Suprapubic skin (tissue), 4 donors: Measurements from ENCODE around the gene MED7. TPM values are rescaled to one million over a fixed set of nuclear protein-coding genes. Genes with fewer than 3 reads are reported as not detected.

Experiments used
- DNase-seq, 2 donors: peaks; one replicate each; pipeline ENCODE4 v3.0.0-alpha.2; 2019; ENCODE audit warnings: low spot score in 2 of 2
- H3K27ac ChIP-seq: fragments of 200-600 bp; sonication (generic); one replicate; pipeline ENCODE4 v1.5.1; 2019
- H3K27me3 ChIP-seq: fragments of 200-600 bp; sonication (generic); one replicate; pipeline ENCODE4 v1.5.1; 2019
- H3K36me3 ChIP-seq: fragments of 200-600 bp; sonication (generic); one replicate; pipeline ENCODE4 v1.5.1; 2019
- H3K4me1 ChIP-seq: fragments of 200-600 bp; sonication (generic); one replicate; pipeline ENCODE4 v1.5.1; 2019
- H3K4me3 ChIP-seq: fragments of 200-600 bp; sonication (generic); one replicate; pipeline ENCODE4 v1.5.1; 2019; ENCODE audit warnings: mild to moderate bottlenecking
- H3K9me3 ChIP-seq: fragments of 200-600 bp; sonication (generic); one replicate; pipeline ENCODE4 v1.5.1; 2019
- EP300 ChIP-seq: sonication (generic); formaldehyde crosslinking; IDR thresholded peaks from one replicate; pipeline ENCODE4 v1.6.1; 2017; ENCODE audit warnings: antibody characterized with exemption
- POLR2A ChIP-seq, 2 donors: fragments of 450-650 bp; IDR thresholded peaks; one replicate each; pipeline ENCODE4 v1.6.1; 2017; ENCODE audit warnings: antibody characterized with exemption in 2 of 2, mild to moderate bottlenecking in 2 of 2, moderate library complexity in 2 of 2
- POLR2AphosphoS5 ChIP-seq, 3 donors: sonication (generic); formaldehyde crosslinking; IDR thresholded peaks; one replicate each; pipeline ENCODE4 v1.6.1; 2017; ENCODE audit warnings: antibody characterized with exemption in 3 of 3
- WGBS: methylation state at CpG from one replicate; pipeline ENCODE4 v1.1.5; 2018; 5-methylcytosine and 5-hydroxymethylcytosine counted together
- total RNA-seq, 4 donors: library from RNA; depleted of rRNA; stranded (reverse); fragments of >200 nt; gene quantifications; one replicate each; pipeline ENCODE4 v1.1.0, GENCODE V29; 2016
- TF ChIP-seq, protein P1 (sequence below), 2 donors: fragments of 200-600 bp in 1 of 2; fragments of 450-650 bp in 1 of 2; sonication (generic) in 1 of 2; IDR thresholded peaks; one replicate each; pipeline ENCODE4 v1.5.1; 2016 to 2019; ENCODE audit warnings: antibody characterized with exemption in 2 of 2, mild to moderate bottlenecking in 1 of 2, moderate library complexity in 1 of 2

Gene MED7
- total RNA-seq, 4 donors from 2014 or later = 5.5 to 13.6 (median 8.9) TPM

DNA sequence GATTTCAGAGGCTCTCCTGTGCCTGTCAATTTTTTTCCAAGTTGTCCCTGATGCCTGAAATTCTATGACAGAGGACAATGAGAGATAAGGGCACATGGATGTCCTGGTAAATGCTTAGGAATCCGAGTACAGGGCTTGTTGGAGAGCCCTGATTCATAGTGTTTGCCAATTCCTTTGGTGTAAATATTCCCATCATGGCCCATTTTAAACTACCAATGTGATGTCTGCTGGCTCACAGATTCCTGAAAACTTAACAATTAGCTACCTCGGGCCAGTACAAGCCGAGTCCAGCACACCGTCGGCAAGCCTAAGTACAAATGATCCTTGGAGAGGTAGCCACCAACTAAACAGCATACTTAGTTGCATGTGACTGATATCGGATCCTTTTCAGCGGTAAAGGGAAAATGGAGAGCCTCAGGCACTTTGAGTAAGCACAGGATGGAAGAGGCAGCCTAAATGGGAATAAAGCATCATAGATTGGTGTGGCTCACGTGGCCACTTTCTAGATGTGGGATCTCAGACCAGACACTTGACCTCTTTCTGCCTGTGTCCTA, 41.5 kb upstream of the MED7 start:
- 82% methylated on average over 8 of the region's 8 CpGs for WGBS
- Histone ChIP-seq H3K27ac (no peak overlapping the region), H3K4me3 (no peak overlapping the region), H3K27me3 (no peaks in the 10 kb centered on the region), H3K4me1 (no peaks in the 10 kb centered on the region), H3K9me3 (no peaks in the 10 kb centered on the region), H3K36me3 (no peaks in the 10 kb centered on the region)
- TF ChIP-seq POLR2AphosphoS5 (IDR thresholded peaks at IDR 0.05) (no peak), EP300 (no peak), POLR2A (IDR thresholded peaks at IDR 0.05) (no peak)
- TF ChIP-seq, protein P1, sequence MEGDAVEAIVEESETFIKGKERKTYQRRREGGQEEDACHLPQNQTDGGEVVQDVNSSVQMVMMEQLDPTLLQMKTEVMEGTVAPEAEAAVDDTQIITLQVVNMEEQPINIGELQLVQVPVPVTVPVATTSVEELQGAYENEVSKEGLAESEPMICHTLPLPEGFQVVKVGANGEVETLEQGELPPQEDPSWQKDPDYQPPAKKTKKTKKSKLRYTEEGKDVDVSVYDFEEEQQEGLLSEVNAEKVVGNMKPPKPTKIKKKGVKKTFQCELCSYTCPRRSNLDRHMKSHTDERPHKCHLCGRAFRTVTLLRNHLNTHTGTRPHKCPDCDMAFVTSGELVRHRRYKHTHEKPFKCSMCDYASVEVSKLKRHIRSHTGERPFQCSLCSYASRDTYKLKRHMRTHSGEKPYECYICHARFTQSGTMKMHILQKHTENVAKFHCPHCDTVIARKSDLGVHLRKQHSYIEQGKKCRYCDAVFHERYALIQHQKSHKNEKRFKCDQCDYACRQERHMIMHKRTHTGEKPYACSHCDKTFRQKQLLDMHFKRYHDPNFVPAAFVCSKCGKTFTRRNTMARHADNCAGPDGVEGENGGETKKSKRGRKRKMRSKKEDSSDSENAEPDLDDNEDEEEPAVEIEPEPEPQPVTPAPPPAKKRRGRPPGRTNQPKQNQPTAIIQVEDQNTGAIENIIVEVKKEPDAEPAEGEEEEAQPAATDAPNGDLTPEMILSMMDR (IDR thresholded peaks at IDR 0.05) = no peak
- no peak for DNase-seq

DNA sequence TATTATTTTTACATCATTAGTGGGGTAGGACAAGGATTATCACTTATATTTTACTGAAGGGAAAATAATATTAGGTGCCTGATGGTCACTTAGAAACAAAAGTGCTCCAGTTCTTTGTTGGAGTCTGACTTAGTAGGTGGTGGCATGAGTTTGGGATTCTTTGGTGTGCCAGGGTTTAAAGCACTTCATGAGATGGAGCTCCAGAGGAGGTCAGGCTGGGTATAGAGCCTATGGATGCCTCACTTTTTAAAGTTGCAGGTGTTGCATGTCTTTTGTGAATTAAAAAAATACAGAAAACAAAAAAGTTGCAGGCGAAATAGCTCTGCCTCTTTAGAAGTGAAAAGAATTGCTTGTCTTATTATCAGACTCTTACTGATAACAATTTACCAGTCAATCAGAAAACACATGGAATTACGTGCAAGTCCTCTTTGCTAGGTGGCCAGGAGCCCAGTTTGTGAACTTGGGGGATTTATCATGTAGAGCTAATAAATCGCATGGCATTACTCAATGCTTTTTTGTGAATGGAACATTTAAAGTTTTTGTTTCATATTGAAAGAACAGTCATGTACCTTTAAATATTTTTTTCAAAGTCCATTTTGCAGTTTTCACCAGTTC, 39.6 kb upstream of the MED7 start:
- Histone ChIP-seq H3K4me1 (no peaks in the 10 kb centered on the region), H3K4me3 (peak overlapping the region; percentile 22), H3K9me3 (no peaks in the 10 kb centered on the region), H3K27ac (no peak overlapping the region), H3K27me3 (no peaks in the 10 kb centered on the region), H3K36me3 (no peaks in the 10 kb centered on the region)
- TF ChIP-seq POLR2A (IDR thresholded peaks at IDR 0.05) (no peak), POLR2AphosphoS5 (IDR thresholded peaks at IDR 0.05) (no peak), EP300 (no peak)
- TF ChIP-seq, protein P1 (IDR thresholded peaks at IDR 0.05) = no peak
- WGBS = 72% methylated on average over 3 of the region's 3 CpGs
- DNase-seq = no peak

DNA sequence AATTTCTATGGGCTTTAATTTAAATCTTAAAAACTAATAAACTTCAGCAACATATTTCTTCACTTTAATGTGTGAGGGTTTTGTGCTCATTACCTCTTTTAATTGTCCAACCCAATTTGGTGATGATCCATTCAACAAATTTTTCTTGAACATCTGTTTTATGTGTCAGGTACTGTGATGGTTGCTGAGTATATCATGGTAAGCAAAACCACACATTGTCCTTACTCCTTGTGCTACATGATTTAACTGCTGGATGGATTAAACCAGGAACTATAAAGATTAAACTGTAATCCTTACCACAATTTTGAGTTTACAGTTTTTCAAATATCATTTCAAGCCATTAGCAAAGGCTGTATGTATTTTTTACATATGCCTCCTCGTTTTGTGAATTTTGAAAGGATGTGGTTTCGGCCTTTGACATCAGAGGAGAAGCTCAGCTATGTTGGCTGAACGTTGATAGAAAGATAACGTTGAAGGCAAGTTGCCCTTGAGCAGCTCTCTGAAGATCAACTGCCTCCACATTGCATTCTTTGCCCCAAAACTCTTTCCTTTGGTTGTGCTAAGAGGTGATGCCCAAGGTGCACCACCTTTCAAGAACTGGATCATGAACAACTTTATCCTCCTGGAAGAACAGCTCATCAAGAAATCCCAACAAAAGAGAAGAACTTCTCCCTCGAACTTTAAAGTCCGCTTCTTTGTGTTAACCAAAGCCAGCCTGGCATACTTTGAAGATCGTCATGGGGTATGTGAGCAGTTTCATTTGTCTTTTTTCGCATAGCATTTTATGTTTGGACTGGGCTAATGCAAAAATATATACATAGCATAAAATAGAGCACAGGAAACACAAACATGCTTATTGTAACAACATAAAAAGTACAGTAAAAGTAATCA, 38.0 kb upstream of the MED7 start, which contains the start of gene ITK:
Gene ITK (plus strand): TSS at position 467 of the 891 bp plus-strand sequence. CDS start 138 bp downstream, at position 605.
- H3K9me3 ChIP-seq = no peaks in the 10 kb centered on the region
- no peaks in the 10 kb centered on the region for H3K27me3 ChIP-seq
- WGBS = 80% methylated on average over 8 of the region's 8 CpGs
- H3K4me1 ChIP-seq = no peaks in the 10 kb centered on the region
- no peaks in the 10 kb centered on the region for H3K36me3 ChIP-seq
- TF ChIP-seq POLR2AphosphoS5 (IDR thresholded peaks at IDR 0.05) (no peak), POLR2A (IDR thresholded peaks at IDR 0.05) (no peak), EP300 (no peak)
- TF ChIP-seq, protein P1 (IDR thresholded peaks at IDR 0.05) = no peak
- no peak for DNase-seq
- no peak within 1 kb of the TSS for H3K27ac ChIP-seq
- peak within 1 kb of the TSS; percentile 22 for H3K4me3 ChIP-seq

DNA sequence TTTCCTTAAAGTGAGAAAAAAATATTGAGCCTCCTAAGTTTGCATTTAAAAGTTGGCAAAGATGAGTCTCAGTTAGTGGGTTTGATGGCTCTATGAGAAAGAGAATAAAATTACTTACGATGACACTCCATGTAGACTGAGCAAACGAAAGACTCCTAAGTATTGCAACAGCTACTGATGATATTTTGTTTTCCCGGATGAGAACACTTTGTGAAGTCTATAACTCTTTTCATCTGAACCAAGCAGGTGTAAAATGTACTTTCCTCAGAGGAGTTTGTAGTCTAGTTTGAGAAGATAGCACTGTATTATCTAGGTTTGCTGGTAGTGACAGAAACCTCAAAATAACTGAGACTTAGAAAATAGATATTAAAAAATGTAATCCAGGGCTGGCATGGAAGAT, 36.3 kb upstream of the MED7 start:
- no peak overlapping the region for H3K4me3 ChIP-seq
- no peaks in the 10 kb centered on the region for H3K36me3 ChIP-seq
- 78% methylated on average over 3 of the region's 3 CpGs for WGBS
- H3K9me3 ChIP-seq = no peaks in the 10 kb centered on the region
- no peaks in the 10 kb centered on the region for H3K4me1 ChIP-seq
- TF ChIP-seq POLR2AphosphoS5 (IDR thresholded peaks at IDR 0.05) (no peak), EP300 (no peak)
- DNase-seq = no peak
- H3K27ac ChIP-seq = no peak overlapping the region
- H3K27me3 ChIP-seq = no peaks in the 10 kb centered on the region

DNA sequence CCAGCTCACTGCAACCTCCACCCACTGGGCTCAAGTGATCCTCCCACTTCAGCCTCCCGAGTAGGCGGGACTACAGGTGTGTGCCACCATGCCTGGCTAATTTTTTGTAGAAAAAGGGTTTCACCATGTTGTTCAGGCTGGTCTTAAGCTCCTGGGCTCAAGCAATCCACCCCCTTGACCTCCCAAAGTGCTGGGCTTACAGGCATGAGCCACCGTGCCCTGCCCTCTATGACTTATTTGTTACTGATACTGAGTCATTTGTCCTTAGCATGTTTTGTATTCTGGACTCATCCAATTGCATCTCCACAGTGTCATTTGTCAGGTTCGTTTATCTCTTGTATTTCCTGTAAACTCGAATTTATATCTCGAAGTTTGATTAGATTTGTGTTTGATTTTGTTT, 35.3 kb upstream of the MED7 start:
- TF ChIP-seq, protein P1 (IDR thresholded peaks at IDR 0.05) = no peak
- no peak for TF ChIP-seq POLR2AphosphoS5 (IDR thresholded peaks at IDR 0.05)
- 72% methylated on average over 6 of the region's 6 CpGs for WGBS
- Histone ChIP-seq H3K27ac (no peak overlapping the region), H3K9me3 (no peaks in the 10 kb centered on the region), H3K4me1 (no peaks in the 10 kb centered on the region), H3K4me3 (no peak overlapping the region), H3K27me3 (no peaks in the 10 kb centered on the region), H3K36me3 (no peaks in the 10 kb centered on the region)
- DNase-seq = no peak
